Astrocyte (in vitro differentiated cells and primary cell): Measurements from ENCODE around the gene RDH16. TPM values are rescaled to one million over a fixed set of nuclear protein-coding genes. Genes with fewer than 3 reads are reported as not detected.

ENCODE experiments used
- DNase-seq: peaks from one replicate; pipeline ENCODE4 v3.0.0-alpha.2; 2010; ENCODE audit warnings: low read depth
- FAIRE-seq: peaks from 2 replicates; lab custom pipeline; 2011; peaks lifted over from hg19 to GRCh38; lab: Jason Lieb, UNC
- H2AFZ ChIP-seq: 2 replicates; pipeline ENCODE4 v1.6.0; 2012; ENCODE audit warnings: low read depth, low read length, inconsistent platforms
- H3K27ac ChIP-seq: 2 replicates; pipeline ENCODE4 v1.5.1; 2011; ENCODE audit warnings: low read depth, low read length, inconsistent platforms
- H3K27me3 ChIP-seq: 2 replicates; pipeline ENCODE4 v1.6.0; 2011; ENCODE audit warnings: low read length, inconsistent platforms; ENCODE audit not compliant: insufficient read depth
- H3K36me3 ChIP-seq: 2 replicates; pipeline ENCODE4 v1.5.1; 2011; ENCODE audit warnings: low read length, inconsistent platforms; ENCODE audit not compliant: insufficient read depth
- H3K4me1 ChIP-seq: 2 replicates; pipeline ENCODE4 v1.5.1; 2011; ENCODE audit warnings: low read length, inconsistent platforms; ENCODE audit not compliant: insufficient read depth
- H3K4me2 ChIP-seq: 2 replicates; pipeline ENCODE4 v1.6.0; 2012; ENCODE audit warnings: low read length, inconsistent platforms
- H3K4me3 ChIP-seq: 2 replicates; pipeline ENCODE4 v1.5.1; 2011; ENCODE audit warnings: low read depth, mild to moderate bottlenecking, low read length, inconsistent platforms; ENCODE audit not compliant: insufficient read depth
- H3K79me2 ChIP-seq: 2 replicates; pipeline ENCODE4 v1.6.0; 2012; ENCODE audit warnings: mild to moderate bottlenecking, low read length, inconsistent platforms; ENCODE audit not compliant: insufficient read depth
- H3K9ac ChIP-seq: 2 replicates; pipeline ENCODE4 v1.6.0; 2012; ENCODE audit warnings: mild to moderate bottlenecking, low read length, inconsistent platforms
- H3K9me3 ChIP-seq: 2 replicates; pipeline ENCODE4 v1.5.1; 2012; ENCODE audit warnings: low read depth, mild to moderate bottlenecking, low read length, inconsistent platforms; ENCODE audit not compliant: insufficient read depth
- H4K20me1 ChIP-seq: 2 replicates; pipeline ENCODE4 v1.6.0; 2012; ENCODE audit warnings: low read length, inconsistent platforms; ENCODE audit not compliant: insufficient read depth
- H3K27ac Mint-ChIP-seq: one replicate; pipeline ENCODE4 v1.8.0; 2021; ENCODE audit warnings: mild to moderate bottlenecking, mixed read lengths; ENCODE audit not compliant: unreplicated experiment
- H3K27me3 Mint-ChIP-seq: one replicate; pipeline ENCODE4 v1.8.0; 2021; ENCODE audit warnings: low read depth, mixed read lengths; ENCODE audit not compliant: unreplicated experiment
- H3K36me3 Mint-ChIP-seq: one replicate; pipeline ENCODE4 v1.8.0; 2021; ENCODE audit warnings: low read depth, mixed read lengths; ENCODE audit not compliant: unreplicated experiment
- H3K4me1 Mint-ChIP-seq: one replicate; pipeline ENCODE4 v1.8.0; 2021; ENCODE audit warnings: low read depth, mixed read lengths; ENCODE audit not compliant: unreplicated experiment
- H3K4me3 Mint-ChIP-seq: one replicate; pipeline ENCODE4 v1.8.0; 2021; ENCODE audit warnings: mild to moderate bottlenecking, moderate library complexity, mixed read lengths; ENCODE audit not compliant: unreplicated experiment
- H3K9me3 Mint-ChIP-seq: one replicate; pipeline ENCODE4 v1.8.0; 2021; ENCODE audit warnings: mild to moderate bottlenecking, mixed read lengths; ENCODE audit not compliant: unreplicated experiment
- EZH2 ChIP-seq: IDR thresholded peaks from 2 replicates; pipeline ENCODE4 v1.6.1; 2012; ENCODE audit warnings: mild to moderate bottlenecking, low read length, inconsistent platforms; ENCODE audit not compliant: insufficient read depth
- total RNA-seq: library from RNA; stranded (reverse); gene quantifications from 2 replicates; pipeline ENCODE4 v1.2.1, GENCODE V29; 2021
- TF ChIP-seq, protein P1 (sequence below): IDR thresholded peaks from 2 replicates; pipeline ENCODE4 v1.5.1; 2011; ENCODE audit warnings: low read depth, mild to moderate bottlenecking, inconsistent platforms, low read length, moderate library complexity; ENCODE audit not compliant: insufficient read depth

The RDH16 gene
- total RNA-seq, 1 donor from 2014 or later: 0.32 TPM

DNA sequence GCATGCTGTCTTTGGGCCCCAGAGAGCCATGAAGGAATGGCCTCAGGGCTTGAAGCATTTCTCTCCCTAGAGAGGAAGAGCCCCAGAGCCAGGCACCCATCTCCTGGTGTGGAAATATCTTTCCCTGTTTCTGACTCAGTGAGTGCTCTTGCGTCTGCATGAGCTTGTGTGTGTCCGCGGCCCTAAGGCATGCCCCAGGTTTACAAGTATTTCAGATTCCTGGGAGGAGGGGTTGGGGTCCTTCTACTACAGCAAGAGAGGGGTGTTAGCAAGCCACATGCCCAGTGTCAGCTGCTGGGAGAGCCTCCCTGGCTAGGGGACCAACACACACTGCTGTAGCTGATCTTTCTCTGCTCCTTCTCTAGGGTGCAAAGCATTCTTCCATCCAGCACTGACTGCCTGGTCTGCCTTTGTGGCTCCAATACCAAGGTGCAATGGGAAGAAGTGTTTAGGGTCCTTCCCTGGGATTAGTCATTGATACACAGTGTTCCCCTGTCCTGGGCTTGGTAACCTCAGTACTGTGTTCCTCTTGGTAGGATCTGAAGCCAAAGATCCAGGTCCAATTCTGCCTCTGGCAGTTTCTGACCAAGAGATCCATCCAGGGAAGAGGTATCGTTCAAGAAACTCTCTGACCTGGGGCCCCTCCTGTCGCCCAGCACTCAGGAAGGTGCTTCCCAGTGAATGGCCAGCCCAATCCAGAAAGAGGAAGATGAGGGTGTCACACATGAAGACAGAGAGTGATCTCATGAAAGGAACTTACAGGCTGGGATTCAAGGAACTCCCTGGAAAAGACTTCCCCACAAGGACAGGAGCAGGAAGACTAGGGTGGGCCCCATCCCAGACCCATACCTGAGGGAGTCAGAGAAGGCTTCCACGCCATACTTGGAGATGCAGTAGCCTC lies 3.1 kb downstream of the RDH16 start:
- H3K4me1 Mint-ChIP-seq: no peaks in the 10 kb centered on the region
- TF ChIP-seq, protein P1, sequence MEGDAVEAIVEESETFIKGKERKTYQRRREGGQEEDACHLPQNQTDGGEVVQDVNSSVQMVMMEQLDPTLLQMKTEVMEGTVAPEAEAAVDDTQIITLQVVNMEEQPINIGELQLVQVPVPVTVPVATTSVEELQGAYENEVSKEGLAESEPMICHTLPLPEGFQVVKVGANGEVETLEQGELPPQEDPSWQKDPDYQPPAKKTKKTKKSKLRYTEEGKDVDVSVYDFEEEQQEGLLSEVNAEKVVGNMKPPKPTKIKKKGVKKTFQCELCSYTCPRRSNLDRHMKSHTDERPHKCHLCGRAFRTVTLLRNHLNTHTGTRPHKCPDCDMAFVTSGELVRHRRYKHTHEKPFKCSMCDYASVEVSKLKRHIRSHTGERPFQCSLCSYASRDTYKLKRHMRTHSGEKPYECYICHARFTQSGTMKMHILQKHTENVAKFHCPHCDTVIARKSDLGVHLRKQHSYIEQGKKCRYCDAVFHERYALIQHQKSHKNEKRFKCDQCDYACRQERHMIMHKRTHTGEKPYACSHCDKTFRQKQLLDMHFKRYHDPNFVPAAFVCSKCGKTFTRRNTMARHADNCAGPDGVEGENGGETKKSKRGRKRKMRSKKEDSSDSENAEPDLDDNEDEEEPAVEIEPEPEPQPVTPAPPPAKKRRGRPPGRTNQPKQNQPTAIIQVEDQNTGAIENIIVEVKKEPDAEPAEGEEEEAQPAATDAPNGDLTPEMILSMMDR: no peak
- TF ChIP-seq EZH2: no peak
- no peaks in the 10 kb centered on the region for H4K20me1 ChIP-seq
- no peak overlapping the region for H3K4me2 ChIP-seq
- no peaks in the 10 kb centered on the region for H3K27me3 ChIP-seq
- no peaks in the 10 kb centered on the region for H3K79me2 ChIP-seq
- no peak for FAIRE-seq
- H3K27ac ChIP-seq: no peak overlapping the region
- H3K9ac ChIP-seq: no peak overlapping the region
- H2AFZ ChIP-seq: no peak overlapping the region
- no peak overlapping the region for H3K4me3 ChIP-seq
- no peak overlapping the region for H3K27ac Mint-ChIP-seq
- no peaks in the 10 kb centered on the region for H3K36me3 ChIP-seq
- no peak overlapping the region for H3K4me3 Mint-ChIP-seq
- H3K9me3 Mint-ChIP-seq: peaks cover 11% of the 10 kb centered on the region
- no peaks in the 10 kb centered on the region for H3K9me3 ChIP-seq
- peaks cover 45% of the 10 kb centered on the region for H3K27me3 Mint-ChIP-seq
- no peaks in the 10 kb centered on the region for H3K4me1 ChIP-seq
- peaks cover 12% of the 10 kb centered on the region for H3K36me3 Mint-ChIP-seq
- DNase-seq: no peak

DNA sequence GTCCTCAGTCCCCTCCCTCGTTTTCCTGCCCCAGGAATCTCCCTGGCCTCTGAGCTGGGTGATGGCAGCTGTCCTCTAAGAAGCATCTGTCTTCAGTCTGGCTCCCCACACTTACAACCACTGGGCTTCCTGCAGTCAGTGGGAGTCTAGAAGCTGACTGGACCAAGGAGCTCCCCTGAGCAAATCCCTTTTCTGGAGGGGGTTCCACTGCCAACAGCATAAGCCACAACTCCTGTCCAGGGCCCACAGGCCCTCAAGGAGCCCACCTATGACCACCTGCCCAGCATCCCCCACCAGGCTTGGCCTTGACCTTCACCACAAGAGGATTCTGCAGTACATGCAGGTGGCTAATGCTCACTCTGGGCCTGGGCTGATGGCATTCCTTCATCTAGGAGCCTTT lies 4.1 kb downstream of the RDH16 start:
- Histone ChIP-seq H3K27me3 (no peaks in the 10 kb centered on the region), H3K9me3 (no peaks in the 10 kb centered on the region), H4K20me1 (no peaks in the 10 kb centered on the region), H3K4me3 (no peak overlapping the region), H3K4me2 (no peak overlapping the region), H3K4me1 (no peaks in the 10 kb centered on the region), H3K79me2 (no peaks in the 10 kb centered on the region), H2AFZ (no peak overlapping the region), H3K9ac (no peak overlapping the region), H3K27ac (no peak overlapping the region), H3K36me3 (no peaks in the 10 kb centered on the region)
- Mint-ChIP-seq H3K4me3 (no peak overlapping the region), H3K27me3 (peaks cover 44% of the 10 kb centered on the region), H3K27ac (no peak overlapping the region), H3K36me3 (peaks cover 12% of the 10 kb centered on the region), H3K4me1 (no peaks in the 10 kb centered on the region), H3K9me3 (peaks cover 11% of the 10 kb centered on the region)
- DNase-seq (no peak), FAIRE-seq (no peak)
- TF ChIP-seq, protein P1: no peak
- TF ChIP-seq EZH2: no peak
